ENCODE measurements around the gene DCLK3.

DCLK3 gene

DNA sequence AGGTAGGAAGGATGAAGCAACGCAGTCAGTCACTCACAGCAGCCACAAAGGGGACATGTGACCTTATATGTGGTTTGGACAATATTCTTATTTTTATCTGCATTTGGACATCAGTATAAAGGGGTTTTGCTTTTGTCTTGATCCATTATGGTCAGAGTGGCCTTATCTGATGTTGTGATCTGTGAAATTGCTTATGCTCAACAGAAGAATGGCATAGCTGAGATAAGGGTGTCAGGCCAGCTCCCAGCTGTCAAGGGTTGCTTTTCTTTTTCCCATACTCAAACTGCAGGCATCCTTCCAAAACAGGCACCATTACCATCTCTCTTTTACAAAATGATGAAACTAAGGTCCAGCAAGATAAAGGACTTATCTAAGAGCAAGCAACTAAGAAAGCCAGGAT, 28.1 kb downstream of the DCLK3 start:
- no peaks in the 10 kb centered on the region for H3K9me2 ChIP-seq (ENCODE audit: low read depth, low read length)

GRCh38 chr3:36734742-36735141, 29.6 kb downstream of the DCLK3 start:
- Histone ChIP-seq H2AFZ (ENCODE audit: low read length) (no peak overlapping the region), H3K4me3 (ENCODE audit: low read depth, low read length, poor library complexity, severe bottlenecking) (no peak overlapping the region), H3K79me2 (ENCODE audit: insufficient read depth, low read length) (no peaks in the 10 kb centered on the region), H3K27me3 (ENCODE audit: insufficient read depth, low read length) (no peaks in the 10 kb centered on the region), H3K27ac (ENCODE audit: low read depth, low read length, poor library complexity, severe bottlenecking) (no peak overlapping the region), H3K9ac (ENCODE audit: low read length) (no peak overlapping the region), H3K36me3 (ENCODE audit: insufficient read depth, low read length) (no peaks in the 10 kb centered on the region), H3K9me3 (ENCODE audit: low read length) (no peaks in the 10 kb centered on the region), H3K9me2 (ENCODE audit: low read depth, low read length) (no peaks in the 10 kb centered on the region), H3F3A (ENCODE audit: insufficient read depth, low read length) (no peaks in the 10 kb centered on the region), H4K20me1 (ENCODE audit: insufficient read depth, low read length) (no peaks in the 10 kb centered on the region), H3K4me1 (ENCODE audit: insufficient read depth, low read length, severe bottlenecking) (no peaks in the 10 kb centered on the region), H3K4me2 (ENCODE audit: low read length) (no peak overlapping the region)
- TF ChIP-seq EZH2 (IDR thresholded peaks at IDR 0.05; ENCODE audit: borderline replicate concordance, low read length) (no peak), CTCF (IDR thresholded peaks at IDR 0.05; ENCODE audit: low read length) (no peak)

More for the DNA sequence above, 28.1 kb downstream of the DCLK3 start:
- Histone ChIP-seq H3K4me2 (ENCODE audit: low read length) (no peak overlapping the region), H3F3A (ENCODE audit: insufficient read depth, low read length) (no peaks in the 10 kb centered on the region), H3K36me3 (ENCODE audit: insufficient read depth, low read length) (no peaks in the 10 kb centered on the region), H3K27me3 (ENCODE audit: insufficient read depth, low read length) (no peaks in the 10 kb centered on the region), H3K9ac (ENCODE audit: low read length) (no peak overlapping the region), H3K27ac (ENCODE audit: low read depth, low read length, poor library complexity, severe bottlenecking) (no peak overlapping the region), H3K79me2 (ENCODE audit: insufficient read depth, low read length) (no peaks in the 10 kb centered on the region), H3K9me3 (ENCODE audit: low read length) (no peaks in the 10 kb centered on the region), H3K4me1 (ENCODE audit: insufficient read depth, low read length, severe bottlenecking) (no peaks in the 10 kb centered on the region), H3K4me3 (ENCODE audit: low read depth, low read length, poor library complexity, severe bottlenecking) (no peak overlapping the region), H4K20me1 (ENCODE audit: insufficient read depth, low read length) (no peaks in the 10 kb centered on the region), H2AFZ (ENCODE audit: low read length) (no peak overlapping the region)
- TF ChIP-seq CTCF (IDR thresholded peaks at IDR 0.05; ENCODE audit: low read length): no peak
- no peak for TF ChIP-seq EZH2 (IDR thresholded peaks at IDR 0.05; ENCODE audit: borderline replicate concordance, low read length)

- no peaks in the 10 kb centered on the region for H3F3A ChIP-seq (ENCODE audit: insufficient read depth, low read length)
- H3K4me2 ChIP-seq (ENCODE audit: low read length): no peak overlapping the region
- H2AFZ ChIP-seq (ENCODE audit: low read length): no peak overlapping the region
- H3K9me3 ChIP-seq (ENCODE audit: low read length): no peaks in the 10 kb centered on the region
- no peaks in the 10 kb centered on the region for H3K36me3 ChIP-seq (ENCODE audit: insufficient read depth, low read length)
- H4K20me1 ChIP-seq (ENCODE audit: insufficient read depth, low read length): no peaks in the 10 kb centered on the region
- H3K79me2 ChIP-seq (ENCODE audit: insufficient read depth, low read length): no peaks in the 10 kb centered on the region
- H3K9me2 ChIP-seq (ENCODE audit: low read depth, low read length): no peaks in the 10 kb centered on the region
- no peaks in the 10 kb centered on the region for H3K4me1 ChIP-seq (ENCODE audit: insufficient read depth, low read length, severe bottlenecking)
- H3K27ac ChIP-seq (ENCODE audit: low read depth, low read length, poor library complexity, severe bottlenecking): no peak overlapping the region
- no peaks in the 10 kb centered on the region for H3K27me3 ChIP-seq (ENCODE audit: insufficient read depth, low read length)
- no peak overlapping the region for H3K9ac ChIP-seq (ENCODE audit: low read length)
- TF ChIP-seq EZH2 (IDR thresholded peaks at IDR 0.05; ENCODE audit: borderline replicate concordance, low read length) (no peak), CTCF (IDR thresholded peaks at IDR 0.05; ENCODE audit: low read length) (no peak)
- H3K4me3 ChIP-seq (ENCODE audit: low read depth, low read length, poor library complexity, severe bottlenecking): no peak overlapping the region
Measured at GRCh38 chr3:36733723-36734122, 30.6 kb downstream of the DCLK3 start.

All from OCI-LY1 (cell line).